ENCODE data around the gene MAU2. TPM values are rescaled to one million over a fixed set of nuclear protein-coding genes. Genes with fewer than 3 reads are reported as not detected.
"Not testable (repeated sequence)": the region's sequence is repeated elsewhere in the genome, so short reads cannot be mapped to it uniquely, and the experiment has no call there.

The MAU2 gene
- total RNA-seq, 3 donors from 2014 or later, result 59.2 to 63.6 (median 62.8) TPM

- Mint-ChIP-seq H3K36me3 (ENCODE audit: insufficient read depth) (peaks cover 24% of the 10 kb centered on the region), H3K4me1 (ENCODE audit: low read depth) (no peaks in the 10 kb centered on the region), H3K27me3 (ENCODE audit: low read depth) (no peaks in the 10 kb centered on the region), H3K4me3 (no peak overlapping the region), H3K9me3 (no peaks in the 10 kb centered on the region)
- DNase-seq (no peak), ATAC-seq (no peak)
Observed at GRCh38 chr19:19347401-19348110, 26.9 kb downstream of the MAU2 start.

GRCh38 chr19:19348266-19348665, 27.6 kb downstream of the MAU2 start:
- Mint-ChIP-seq H3K27me3 (ENCODE audit: low read depth) (no peaks in the 10 kb centered on the region), H3K9me3 (no peaks in the 10 kb centered on the region), H3K36me3 (ENCODE audit: insufficient read depth) (peaks cover 28% of the 10 kb centered on the region)

GRCh38 chr19:19349365-19349764, 28.7 kb downstream of the MAU2 start:
- Mint-ChIP-seq H3K9me3 (no peaks in the 10 kb centered on the region), H3K27me3 (ENCODE audit: low read depth) (no peaks in the 10 kb centered on the region), H3K4me1 (ENCODE audit: low read depth) (no peaks in the 10 kb centered on the region), H3K36me3 (ENCODE audit: insufficient read depth) (peaks cover 28% of the 10 kb centered on the region), H3K4me3 (no peak overlapping the region)
- DNase-seq (no peak), ATAC-seq (no peak)

More at GRCh38 chr19:19348266-19348665, 27.6 kb downstream of the MAU2 start:
- DNase-seq (no peak), ATAC-seq (no peak)
- H3K4me1 Mint-ChIP-seq (ENCODE audit: low read depth), result no peaks in the 10 kb centered on the region
- H3K4me3 Mint-ChIP-seq, result no peak overlapping the region

- not testable (repeated sequence) for ATAC-seq; H3K4me1 Mint-ChIP-seq (ENCODE audit: low read depth); H3K27me3 Mint-ChIP-seq (ENCODE audit: low read depth); H3K9me3 Mint-ChIP-seq; DNase-seq; H3K4me3 Mint-ChIP-seq
- H3K36me3 Mint-ChIP-seq (ENCODE audit: insufficient read depth), result peaks cover 25% of the 10 kb centered on the region
Observed at GRCh38 chr19:19350756-19351155, 30.1 kb downstream of the MAU2 start.

GRCh38 chr19:19352823-19353222, 32.2 kb downstream of the MAU2 start:
- peaks cover 16% of the 10 kb centered on the region for H3K36me3 Mint-ChIP-seq (ENCODE audit: insufficient read depth)
- H3K9me3 Mint-ChIP-seq, result no peaks in the 10 kb centered on the region
- DNase-seq (no peak), ATAC-seq (no peak)
- H3K4me3 Mint-ChIP-seq, result no peak overlapping the region
- H3K4me1 Mint-ChIP-seq (ENCODE audit: low read depth), result peaks cover 5% of the 10 kb centered on the region
- H3K27me3 Mint-ChIP-seq (ENCODE audit: low read depth), result no peaks in the 10 kb centered on the region

- Mint-ChIP-seq H3K9me3 (no peaks in the 10 kb centered on the region), H3K4me1 (ENCODE audit: low read depth) (peaks cover 15% of the 10 kb centered on the region), H3K36me3 (ENCODE audit: insufficient read depth) (peaks cover 14% of the 10 kb centered on the region), H3K27me3 (ENCODE audit: low read depth) (no peaks in the 10 kb centered on the region), H3K4me3 (no peak overlapping the region)
- DNase-seq (no peak), ATAC-seq (no peak)
Observed at GRCh38 chr19:19354007-19354406, 33.4 kb downstream of the MAU2 start.

GRCh38 chr19:19354932-19355331, 34.3 kb downstream of the MAU2 start:
- Mint-ChIP-seq H3K36me3 (ENCODE audit: insufficient read depth) (peaks cover 12% of the 10 kb centered on the region), H3K4me3 (no peak overlapping the region), H3K27me3 (ENCODE audit: low read depth) (no peaks in the 10 kb centered on the region)

GRCh38 chr19:19355606-19356139, 35.0 kb downstream of the MAU2 start:
- H3K36me3 Mint-ChIP-seq (ENCODE audit: insufficient read depth), result peaks cover 12% of the 10 kb centered on the region
- ATAC-seq (no peak), DNase-seq (no peak)
- no peak overlapping the region for H3K4me3 Mint-ChIP-seq
- H3K9me3 Mint-ChIP-seq, result no peaks in the 10 kb centered on the region
- no peaks in the 10 kb centered on the region for H3K27me3 Mint-ChIP-seq (ENCODE audit: low read depth)
- peaks cover 15% of the 10 kb centered on the region for H3K4me1 Mint-ChIP-seq (ENCODE audit: low read depth)

More at GRCh38 chr19:19354932-19355331, 34.3 kb downstream of the MAU2 start:
- no peak for ATAC-seq
- no peaks in the 10 kb centered on the region for H3K9me3 Mint-ChIP-seq
- H3K4me1 Mint-ChIP-seq (ENCODE audit: low read depth), result peaks cover 15% of the 10 kb centered on the region
- no peak for DNase-seq

- DNase-seq (no peak), ATAC-seq (no peak)
- H3K4me1 Mint-ChIP-seq (ENCODE audit: low read depth), result peaks cover 21% of the 10 kb centered on the region
- peaks cover 12% of the 10 kb centered on the region for H3K36me3 Mint-ChIP-seq (ENCODE audit: insufficient read depth)
- H3K27me3 Mint-ChIP-seq (ENCODE audit: low read depth), result no peaks in the 10 kb centered on the region
- H3K9me3 Mint-ChIP-seq, result no peaks in the 10 kb centered on the region
- H3K4me3 Mint-ChIP-seq, result no peak overlapping the region
Observed at GRCh38 chr19:19356500-19356899, 35.9 kb downstream of the MAU2 start.

GRCh38 chr19:19356901-19357566, 36.4 kb downstream of the MAU2 start:
- DNase-seq (no peak), ATAC-seq (no peak)
- Mint-ChIP-seq H3K27me3 (ENCODE audit: low read depth) (no peaks in the 10 kb centered on the region), H3K36me3 (ENCODE audit: insufficient read depth) (peaks cover 10% of the 10 kb centered on the region), H3K4me1 (ENCODE audit: low read depth) (peaks cover 23% of the 10 kb centered on the region), H3K4me3 (no peak overlapping the region), H3K9me3 (no peaks in the 10 kb centered on the region)

- H3K27me3 Mint-ChIP-seq (ENCODE audit: low read depth), result no peaks in the 10 kb centered on the region
- DNase-seq (peak; percentile 58), ATAC-seq (peak; percentile 81 to 85)
- H3K4me1 Mint-ChIP-seq (ENCODE audit: low read depth), result peaks cover 35% of the 10 kb centered on the region
- peak overlapping the region; percentile 8 for H3K4me3 Mint-ChIP-seq
- H3K9me3 Mint-ChIP-seq, result no peaks in the 10 kb centered on the region
- H3K36me3 Mint-ChIP-seq (ENCODE audit: insufficient read depth), result peaks cover 5% of the 10 kb centered on the region
Observed at GRCh38 chr19:19361075-19361594, 40.5 kb downstream of the MAU2 start.

- H3K4me1 Mint-ChIP-seq (ENCODE audit: low read depth), result peaks cover 40% of the 10 kb centered on the region
- H3K36me3 Mint-ChIP-seq (ENCODE audit: insufficient read depth), result peaks cover 5% of the 10 kb centered on the region
- no peak for DNase-seq
- no peaks in the 10 kb centered on the region for H3K9me3 Mint-ChIP-seq
- no peak for ATAC-seq
- no peaks in the 10 kb centered on the region for H3K27me3 Mint-ChIP-seq (ENCODE audit: low read depth)
- H3K4me3 Mint-ChIP-seq, result no peak overlapping the region
Observed at GRCh38 chr19:19362075-19362474, 41.4 kb downstream of the MAU2 start.

- H3K4me3 Mint-ChIP-seq, result no peak overlapping the region
- DNase-seq, result peak; percentile 66
- H3K27me3 Mint-ChIP-seq (ENCODE audit: low read depth), result no peaks in the 10 kb centered on the region
- H3K36me3 Mint-ChIP-seq (ENCODE audit: insufficient read depth), result no peaks in the 10 kb centered on the region
- H3K9me3 Mint-ChIP-seq, result no peaks in the 10 kb centered on the region
- ATAC-seq, result peak; percentile 92 to 94
- H3K4me1 Mint-ChIP-seq (ENCODE audit: low read depth), result peaks cover 19% of the 10 kb centered on the region
Observed at GRCh38 chr19:19366434-19367396, 46.1 kb downstream of the MAU2 start.

- Mint-ChIP-seq H3K27me3 (ENCODE audit: low read depth) (no peaks in the 10 kb centered on the region), H3K9me3 (no peaks in the 10 kb centered on the region), H3K4me1 (ENCODE audit: low read depth) (peaks cover 20% of the 10 kb centered on the region), H3K4me3 (no peak overlapping the region), H3K36me3 (ENCODE audit: insufficient read depth) (no peaks in the 10 kb centered on the region)
- DNase-seq (no peak), ATAC-seq (no peak)
Observed at GRCh38 chr19:19368087-19368486, 47.5 kb downstream of the MAU2 start.

Measured in activated T-cell treated with anti-CD3 and anti-CD28 coated beads, Interleukin-2, amount 50 U/mL, for 4 hours (primary cell).